Measurements from ENCODE around the gene OLFM1.

OLFM1 gene

GRCh38 chr9:135043345-135043744, 44.1 kb upstream of the OLFM1 start:
- H3K4me3 ChIP-seq (ENCODE audit: control insufficient read depth, low read depth, low read length) = no peak overlapping the region
- TF ChIP-seq CTCF (conservative IDR thresholded peaks at IDR 0.05; ENCODE audit: control insufficient read depth, insufficient read depth, low read depth, low read length) = no peak
- DNase-seq (ENCODE audit: low read depth) = no peak

- H3K4me3 ChIP-seq (ENCODE audit: control insufficient read depth, low read depth, low read length) = no peak overlapping the region
- TF ChIP-seq CTCF (conservative IDR thresholded peaks at IDR 0.05; ENCODE audit: control insufficient read depth, insufficient read depth, low read depth, low read length) = no peak
- DNase-seq (ENCODE audit: low read depth) = no peak
Measured at GRCh38 chr9:135045264-135045927, 42.1 kb upstream of the OLFM1 start.

GRCh38 chr9:135045928-135046738, 41.3 kb upstream of the OLFM1 start:
- DNase-seq (ENCODE audit: low read depth) = no peak
- TF ChIP-seq CTCF (conservative IDR thresholded peaks at IDR 0.05; ENCODE audit: control insufficient read depth, insufficient read depth, low read depth, low read length) = no peak
- H3K4me3 ChIP-seq (ENCODE audit: control insufficient read depth, low read depth, low read length) = no peak overlapping the region

GRCh38 chr9:135046739-135047350, 40.6 kb upstream of the OLFM1 start:
- no peak for DNase-seq (ENCODE audit: low read depth)
- no peak overlapping the region for H3K4me3 ChIP-seq (ENCODE audit: control insufficient read depth, low read depth, low read length)
- no peak for TF ChIP-seq CTCF (conservative IDR thresholded peaks at IDR 0.05; ENCODE audit: control insufficient read depth, insufficient read depth, low read depth, low read length)

DNA sequence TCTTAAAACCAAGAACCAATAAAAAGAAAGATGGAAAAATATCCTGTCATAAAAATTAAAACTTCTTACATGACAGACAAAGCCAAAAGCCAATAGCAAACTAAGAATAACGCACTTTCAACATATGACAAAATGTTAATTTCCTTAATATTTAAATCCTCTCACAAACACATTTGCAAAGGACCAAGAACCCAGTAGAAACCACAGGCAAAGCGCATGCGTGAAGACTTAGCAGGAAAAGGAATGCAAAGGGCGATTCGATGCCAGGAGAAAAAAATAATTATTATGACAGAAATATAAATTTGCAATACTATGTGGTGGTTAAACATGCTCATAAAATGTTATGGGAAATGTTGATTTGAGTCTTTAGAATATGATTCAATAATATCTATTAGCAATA, 39.9 kb upstream of the OLFM1 start:
- no peak overlapping the region for H3K4me3 ChIP-seq (ENCODE audit: control insufficient read depth, low read depth, low read length)
- no peak for DNase-seq (ENCODE audit: low read depth)
- no peak for TF ChIP-seq CTCF (conservative IDR thresholded peaks at IDR 0.05; ENCODE audit: control insufficient read depth, insufficient read depth, low read depth, low read length)

- no peak for TF ChIP-seq CTCF (conservative IDR thresholded peaks at IDR 0.05; ENCODE audit: control insufficient read depth, insufficient read depth, low read depth, low read length)
- no peak for DNase-seq (ENCODE audit: low read depth)
Measured at GRCh38 chr9:135048046-135048757, 39.3 kb upstream of the OLFM1 start.

More at GRCh38 chr9:135048046-135048757, 39.3 kb upstream of the OLFM1 start:
- H3K4me3 ChIP-seq (ENCODE audit: control insufficient read depth, low read depth, low read length) = no peak overlapping the region
